ENCODE measurements around the gene TRNAU1AP.

TRNAU1AP gene

GRCh38 chr1:28613175-28613574, 60.3 kb downstream of the TRNAU1AP start:
- no peak for DNase-seq
